ENCODE results near the gene FBXO30. TPM values are rescaled to one million over a fixed set of nuclear protein-coding genes. Genes with fewer than 3 reads are reported as not detected.

The FBXO30 gene, protein sequence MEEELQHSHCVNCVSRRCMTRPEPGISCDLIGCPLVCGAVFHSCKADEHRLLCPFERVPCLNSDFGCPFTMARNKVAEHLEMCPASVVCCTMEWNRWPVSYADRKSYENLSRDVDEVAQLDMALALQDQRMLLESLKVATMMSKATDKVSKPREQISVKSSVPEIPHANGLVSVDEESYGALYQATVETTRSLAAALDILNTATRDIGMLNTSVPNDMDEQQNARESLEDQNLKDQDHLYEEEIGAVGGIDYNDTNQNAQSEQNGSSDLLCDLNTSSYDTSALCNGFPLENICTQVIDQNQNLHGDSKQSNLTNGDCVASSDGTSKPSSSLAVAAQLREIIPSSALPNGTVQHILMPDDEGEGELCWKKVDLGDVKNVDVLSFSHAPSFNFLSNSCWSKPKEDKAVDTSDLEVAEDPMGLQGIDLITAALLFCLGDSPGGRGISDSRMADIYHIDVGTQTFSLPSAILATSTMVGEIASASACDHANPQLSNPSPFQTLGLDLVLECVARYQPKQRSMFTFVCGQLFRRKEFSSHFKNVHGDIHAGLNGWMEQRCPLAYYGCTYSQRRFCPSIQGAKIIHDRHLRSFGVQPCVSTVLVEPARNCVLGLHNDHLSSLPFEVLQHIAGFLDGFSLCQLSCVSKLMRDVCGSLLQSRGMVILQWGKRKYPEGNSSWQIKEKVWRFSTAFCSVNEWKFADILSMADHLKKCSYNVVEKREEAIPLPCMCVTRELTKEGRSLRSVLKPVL
- 14.1 and 14.5 TPM in 2 replicates for total RNA-seq

DNA sequence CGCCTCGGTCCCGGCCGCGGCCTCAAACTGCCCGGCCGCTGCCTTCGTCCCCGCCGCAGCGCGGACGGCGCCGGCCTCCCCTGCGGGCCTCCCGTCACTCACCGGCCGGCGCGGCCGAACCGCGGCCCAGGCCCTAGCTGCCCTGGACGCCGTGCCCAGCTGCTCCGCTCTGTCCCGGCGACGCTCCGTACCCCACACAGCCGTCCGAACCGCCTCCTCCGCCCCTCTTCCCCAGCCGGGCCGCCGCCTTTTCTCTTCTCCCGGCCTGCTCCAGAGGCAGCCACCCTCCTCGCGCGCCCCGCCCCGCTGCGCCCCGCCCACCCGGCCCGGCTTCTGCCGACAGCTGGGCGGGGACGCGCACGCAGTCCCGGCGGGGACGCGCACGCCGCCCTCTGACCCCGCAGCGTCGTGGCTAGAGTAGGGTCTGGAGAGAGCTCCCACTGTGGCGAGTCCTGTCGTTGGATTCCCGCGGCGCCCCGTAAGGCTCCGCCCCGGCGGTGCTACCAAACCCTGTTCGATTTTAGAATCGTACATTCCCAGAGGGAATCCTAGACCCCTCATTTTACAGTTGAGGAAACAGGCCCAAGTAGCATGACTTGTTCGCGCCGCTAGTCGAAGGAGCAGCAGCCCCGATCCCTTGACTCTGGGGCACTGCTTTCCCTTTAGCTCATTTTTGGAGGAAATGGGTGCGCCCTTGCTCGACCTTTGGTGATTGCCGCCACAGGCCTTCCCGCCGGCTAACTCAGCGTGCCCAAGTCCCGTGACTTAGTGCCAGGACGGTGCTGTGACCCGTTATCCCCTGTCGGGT is at the start of gene FBXO30:
TSS of gene FBXO30 (minus strand) at position 295 of the 808 bp plus-strand sequence. CDS start 8,390 bp downstream, outside the sequence.
- H3K27ac ChIP-seq (ENCODE audit: low read depth, low read length) = peak within 1 kb of the TSS; percentile 95
- peaks cover 16% of the 10 kb centered on the region for H4K20me1 ChIP-seq (ENCODE audit: insufficient read depth, low read length)
- H3K79me2 ChIP-seq (ENCODE audit: insufficient read depth, low read length) = peaks cover 51% of the 10 kb centered on the region
- H3K4me2 ChIP-seq (ENCODE audit: insufficient read depth, low read length) = peak within 1 kb of the TSS; percentile 98
- no peaks in the 10 kb centered on the region for H3K36me3 ChIP-seq (ENCODE audit: insufficient read depth, low read length)
- H3K4me1 ChIP-seq (ENCODE audit: insufficient read depth, low read length) = peaks cover 28% of the 10 kb centered on the region
- peak within 1 kb of the TSS; percentile 91 for H3K4me3 ChIP-seq (ENCODE audit: insufficient read depth, low read length)
- TF ChIP-seq CTCF (IDR thresholded peaks at IDR 0.05; ENCODE audit: extremely low read depth, low read depth, low read length) = no peak
- DNase-seq (ENCODE audit: insufficient read length, low spot score, missing footprints) = peak; percentile 98
- H3K9me3 ChIP-seq (ENCODE audit: low read depth, low read length) = no peaks in the 10 kb centered on the region
- H3K27me3 ChIP-seq (ENCODE audit: insufficient read depth, low read length) = no peaks in the 10 kb centered on the region
- H2AFZ ChIP-seq (ENCODE audit: low read length) = peak within 1 kb of the TSS; percentile 98

DNA sequence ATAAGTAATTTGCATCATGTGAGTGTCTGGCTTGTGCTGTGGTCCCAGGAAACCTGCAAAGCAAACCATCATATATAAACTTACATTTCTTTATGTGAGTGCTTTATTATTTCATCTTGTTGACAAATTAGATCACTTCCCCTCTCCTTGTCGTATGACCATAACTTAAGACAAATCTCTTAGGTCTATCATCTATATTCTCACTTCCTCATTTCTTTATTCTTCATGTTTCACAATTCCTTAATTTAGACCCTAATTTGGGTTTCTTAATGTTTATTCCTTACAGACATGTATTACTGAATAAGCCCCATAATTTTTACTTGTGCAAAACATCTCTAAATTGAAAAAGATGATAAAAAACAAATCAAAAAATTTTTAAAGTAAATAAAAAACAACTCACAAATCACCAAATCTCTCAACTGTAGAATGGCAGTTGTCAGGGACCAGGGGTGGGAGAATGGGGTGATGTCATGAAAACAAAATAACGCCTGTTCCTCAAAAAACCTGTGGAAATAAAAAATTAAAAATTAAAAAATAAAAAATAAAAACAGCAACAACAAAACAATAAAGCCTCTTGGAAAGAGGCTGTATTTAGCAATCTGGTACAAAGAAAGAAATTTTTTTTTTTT is 49.5 kb upstream of the FBXO30 start:
- H3K4me2 ChIP-seq (ENCODE audit: insufficient read depth, low read length) = no peak overlapping the region
- no peaks in the 10 kb centered on the region for H3K9me3 ChIP-seq (ENCODE audit: low read depth, low read length)
- no peaks in the 10 kb centered on the region for H3K36me3 ChIP-seq (ENCODE audit: insufficient read depth, low read length)
- no peak overlapping the region for H2AFZ ChIP-seq (ENCODE audit: low read length)
- no peaks in the 10 kb centered on the region for H3K4me1 ChIP-seq (ENCODE audit: insufficient read depth, low read length)
- no peaks in the 10 kb centered on the region for H4K20me1 ChIP-seq (ENCODE audit: insufficient read depth, low read length)
- no peak overlapping the region for H3K27ac ChIP-seq (ENCODE audit: low read depth, low read length)
- no peak for DNase-seq (ENCODE audit: insufficient read length, low spot score, missing footprints)
- H3K27me3 ChIP-seq (ENCODE audit: insufficient read depth, low read length) = no peaks in the 10 kb centered on the region
- no peak for TF ChIP-seq CTCF (IDR thresholded peaks at IDR 0.05; ENCODE audit: extremely low read depth, low read depth, low read length)
- H3K4me3 ChIP-seq (ENCODE audit: insufficient read depth, low read length) = no peak overlapping the region
- no peaks in the 10 kb centered on the region for H3K79me2 ChIP-seq (ENCODE audit: insufficient read depth, low read length)

DNA sequence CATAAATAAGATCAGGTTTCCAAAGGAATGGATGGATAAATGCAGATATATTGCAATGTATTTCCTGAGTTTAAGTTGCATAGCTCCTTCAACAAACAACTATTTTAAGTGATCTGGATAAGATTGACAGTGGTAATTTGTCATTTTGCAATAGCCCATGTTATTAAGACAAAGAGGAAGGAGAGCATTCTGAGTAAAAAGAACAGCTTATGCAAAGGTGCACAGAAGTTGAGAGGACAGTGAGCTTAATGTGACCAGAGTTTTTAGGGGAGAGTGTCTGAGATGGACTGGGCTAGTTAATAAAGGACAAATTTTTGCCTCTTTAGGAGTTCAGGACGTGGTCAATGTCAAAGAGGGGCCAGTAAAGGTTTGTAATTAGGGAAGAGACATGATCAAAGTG is 48.8 kb upstream of the FBXO30 start:
- H3K27ac ChIP-seq (ENCODE audit: low read depth, low read length) = no peak overlapping the region
- no peaks in the 10 kb centered on the region for H3K27me3 ChIP-seq (ENCODE audit: insufficient read depth, low read length)
- no peak for DNase-seq (ENCODE audit: insufficient read length, low spot score, missing footprints)
- no peak overlapping the region for H3K4me3 ChIP-seq (ENCODE audit: insufficient read depth, low read length)
- H3K79me2 ChIP-seq (ENCODE audit: insufficient read depth, low read length) = no peaks in the 10 kb centered on the region
- H3K4me2 ChIP-seq (ENCODE audit: insufficient read depth, low read length) = no peak overlapping the region
- H3K9me3 ChIP-seq (ENCODE audit: low read depth, low read length) = no peaks in the 10 kb centered on the region
- H3K4me1 ChIP-seq (ENCODE audit: insufficient read depth, low read length) = no peaks in the 10 kb centered on the region
- H3K36me3 ChIP-seq (ENCODE audit: insufficient read depth, low read length) = no peaks in the 10 kb centered on the region
- no peaks in the 10 kb centered on the region for H4K20me1 ChIP-seq (ENCODE audit: insufficient read depth, low read length)
- no peak for TF ChIP-seq CTCF (IDR thresholded peaks at IDR 0.05; ENCODE audit: extremely low read depth, low read depth, low read length)
- H2AFZ ChIP-seq (ENCODE audit: low read length) = no peak overlapping the region

All from osteoblast (primary cell).